ENCODE data around the gene ADGRF5. TPM values are rescaled to one million over a fixed set of nuclear protein-coding genes. Genes with fewer than 3 reads are reported as not detected.

ADGRF5 gene
- total RNA-seq, 4 donors from 2014 or later: 17.0 to 37.8 (median 29.1) TPM

GRCh38 chr6:46891252-46891795 lies 30.4 kb downstream of the ADGRF5 start:
- Histone ChIP-seq H3K4me3 (no peak overlapping the region), H3K9me3 (no peaks in the 10 kb centered on the region), H3K4me1 (peaks cover 0 to 3% (median 0%) of the 10 kb centered on the region in 4 donors), H3K27ac (replicated peaks in 1 of 4) (no peak overlapping the region), H3K36me3 (peaks cover 0 to 30% (median 0%) of the 10 kb centered on the region in 4 donors), H3K27me3 (no peaks in the 10 kb centered on the region)
- intact Hi-C loops (cut with DNase I): no loop called here
- WGBS: 54% methylated on average over 4 of the region's 4 CpGs
- no peak for TF ChIP-seq CTCF (IDR thresholded peaks at IDR 0.05)
- no peak for TF ChIP-seq POLR2AphosphoS5 (IDR thresholded peaks at IDR 0.05)
- no peak for TF ChIP-seq POLR2A (IDR thresholded peaks at IDR 0.05; ENCODE audit: low read depth)
- no peak for TF ChIP-seq EP300 (IDR thresholded peaks at IDR 0.05)
- DNase-seq (ENCODE audit: extremely low spot score): no peak

- DNase-seq (ENCODE audit: extremely low spot score): no peak
- H3K9me3 ChIP-seq: no peaks in the 10 kb centered on the region
- peaks cover 0 to 3% (median 0%) of the 10 kb centered on the region in 4 donors for H3K4me1 ChIP-seq
- H3K36me3 ChIP-seq: peaks cover 0 to 40% (median 0%) of the 10 kb centered on the region in 4 donors
- intact Hi-C loops (cut with DNase I): no loop called here
- TF ChIP-seq CTCF (IDR thresholded peaks at IDR 0.05) (no peak), POLR2AphosphoS5 (IDR thresholded peaks at IDR 0.05) (no peak), EP300 (IDR thresholded peaks at IDR 0.05) (no peak), POLR2A (IDR thresholded peaks at IDR 0.05; ENCODE audit: low read depth) (no peak)
- H3K4me3 ChIP-seq: no peak overlapping the region
- H3K27me3 ChIP-seq: no peaks in the 10 kb centered on the region
- WGBS: 66% methylated on average over 4 of the region's 4 CpGs
- H3K27ac ChIP-seq (replicated peaks in 1 of 4): no peak overlapping the region
These were observed 33.2 kb downstream of the ADGRF5 start for GRCh38 chr6:46888578-46888977.

- intact Hi-C loops (cut with DNase I): no loop called here
- DNase-seq (ENCODE audit: extremely low spot score): no peak
- TF ChIP-seq CTCF (IDR thresholded peaks at IDR 0.05) (no peak), POLR2A (IDR thresholded peaks at IDR 0.05; ENCODE audit: low read depth) (no peak), POLR2AphosphoS5 (IDR thresholded peaks at IDR 0.05) (no peak), EP300 (IDR thresholded peaks at IDR 0.05) (no peak)
- WGBS: 59% methylated on average over 3 of the region's 3 CpGs
- no peak overlapping the region for H3K27ac ChIP-seq (replicated peaks in 1 of 4)
- no peak overlapping the region for H3K4me3 ChIP-seq
- H3K27me3 ChIP-seq: no peaks in the 10 kb centered on the region
- H3K4me1 ChIP-seq: peaks cover 0 to 3% (median 0%) of the 10 kb centered on the region in 4 donors
- no peaks in the 10 kb centered on the region for H3K9me3 ChIP-seq
- peaks cover 0 to 45% (median 0%) of the 10 kb centered on the region in 4 donors for H3K36me3 ChIP-seq
These were observed 33.7 kb downstream of the ADGRF5 start for GRCh38 chr6:46888031-46888430.

- intact Hi-C loops (cut with DNase I): no loop called here
- Histone ChIP-seq H3K9me3 (no peaks in the 10 kb centered on the region), H3K4me3 (no peak overlapping the region), H3K36me3 (peaks cover 0 to 87% (median 3%) of the 10 kb centered on the region in 4 donors), H3K27me3 (no peaks in the 10 kb centered on the region), H3K27ac (replicated peaks in 1 of 4) (no peak overlapping the region), H3K4me1 (no peaks in the 10 kb centered on the region)
- DNase-seq (ENCODE audit: extremely low spot score): no peak
- 75% methylated on average over 2 of the region's 2 CpGs for WGBS
- TF ChIP-seq CTCF (IDR thresholded peaks at IDR 0.05) (no peak), POLR2A (IDR thresholded peaks at IDR 0.05; ENCODE audit: low read depth) (no peak), EP300 (IDR thresholded peaks at IDR 0.05) (no peak), POLR2AphosphoS5 (IDR thresholded peaks at IDR 0.05) (no peak)
These were observed 39.1 kb downstream of the ADGRF5 start for GRCh38 chr6:46882645-46883044.

- Histone ChIP-seq H3K27ac (replicated peaks in 1 of 4) (no peak overlapping the region), H3K9me3 (no peaks in the 10 kb centered on the region), H3K36me3 (peaks cover 0 to 83% (median 3%) of the 10 kb centered on the region in 4 donors), H3K4me3 (no peak overlapping the region), H3K27me3 (no peaks in the 10 kb centered on the region), H3K4me1 (no peaks in the 10 kb centered on the region)
- intact Hi-C loops (cut with DNase I): no loop called here
- WGBS: 89% methylated on average over 5 of the region's 5 CpGs
- TF ChIP-seq POLR2A (IDR thresholded peaks at IDR 0.05; ENCODE audit: low read depth): no peak
- TF ChIP-seq CTCF (IDR thresholded peaks at IDR 0.05): no peak
- TF ChIP-seq POLR2AphosphoS5 (IDR thresholded peaks at IDR 0.05): no peak
- TF ChIP-seq EP300 (IDR thresholded peaks at IDR 0.05): no peak
- DNase-seq (ENCODE audit: extremely low spot score): no peak
These were observed 42.7 kb downstream of the ADGRF5 start for GRCh38 chr6:46879003-46879402.
